HG03432 (cell line): ENCODE results near the gene RXRA.

Source experiments
- ATAC-seq: cut with Tn5 transposase; IDR thresholded peaks from one replicate; pipeline ENCODE4 v1.9.1; 2021; ENCODE audit warnings: mild to moderate bottlenecking, moderate library complexity; ENCODE audit not compliant: unreplicated experiment

RXRA gene

GRCh38 chr9:134443174-134444037, 117.2 kb downstream of the RXRA start:
- peak; percentile 86 for ATAC-seq

GRCh38 chr9:134444038-134444315, 117.7 kb downstream of the RXRA start:
- ATAC-seq: no peak

GRCh38 chr9:134445000-134445399, 118.7 kb downstream of the RXRA start:
- no peak for ATAC-seq

GRCh38 chr9:134449180-134449916, 123.1 kb downstream of the RXRA start:
- ATAC-seq: peak; percentile 72

GRCh38 chr9:134451700-134452458, 125.6 kb downstream of the RXRA start:
- no peak for ATAC-seq

GRCh38 chr9:134452728-134453127, 126.5 kb downstream of the RXRA start:
- no peak for ATAC-seq

GRCh38 chr9:134453776-134454475, 127.7 kb downstream of the RXRA start:
- no peak for ATAC-seq

- ATAC-seq: no peak
These were observed 128.2 kb downstream of the RXRA start for GRCh38 chr9:134454476-134454857.

GRCh38 chr9:134455021-134455471, 128.8 kb downstream of the RXRA start:
- no peak for ATAC-seq

- ATAC-seq: no peak
These were observed 129.3 kb downstream of the RXRA start for GRCh38 chr9:134455537-134455933.

- ATAC-seq: no peak
These were observed 129.9 kb downstream of the RXRA start for GRCh38 chr9:134455934-134456755.

GRCh38 chr9:134456756-134457305, 130.6 kb downstream of the RXRA start:
- no peak for ATAC-seq

GRCh38 chr9:134457321-134458206, 131.3 kb downstream of the RXRA start:
- ATAC-seq: no peak

- no peak for ATAC-seq
These were observed 132.2 kb downstream of the RXRA start for GRCh38 chr9:134458207-134459108.

GRCh38 chr9:134459164-134459563, 132.9 kb downstream of the RXRA start:
- ATAC-seq: no peak

GRCh38 chr9:134459573-134459972, 133.3 kb downstream of the RXRA start:
- no peak for ATAC-seq

GRCh38 chr9:134460206-134460605, 134.0 kb downstream of the RXRA start:
- ATAC-seq: no peak

GRCh38 chr9:134460896-134461295, 134.6 kb downstream of the RXRA start:
- no peak for ATAC-seq
